Measurements from ENCODE around the gene LRRC58.

GRCh38 chr3:120382941-120383447 lies 33.8 kb upstream of the LRRC58 start:
- TF ChIP-seq CTCF (IDR thresholded peaks at IDR 0.05; ENCODE audit: insufficient read depth, low read depth, low read length) = no peak
- no peak for TF ChIP-seq EZH2 (IDR thresholded peaks at IDR 0.05; ENCODE audit: insufficient read depth, low read length)
